ENCODE results near the gene MMP11. TPM values are rescaled to one million over a fixed set of nuclear protein-coding genes. Genes with fewer than 3 reads are reported as not detected.

Gene MMP11
- total RNA-seq, 4 donors from 2014 or later = 4.5 to 7.3 (median 5.6) TPM

DNA sequence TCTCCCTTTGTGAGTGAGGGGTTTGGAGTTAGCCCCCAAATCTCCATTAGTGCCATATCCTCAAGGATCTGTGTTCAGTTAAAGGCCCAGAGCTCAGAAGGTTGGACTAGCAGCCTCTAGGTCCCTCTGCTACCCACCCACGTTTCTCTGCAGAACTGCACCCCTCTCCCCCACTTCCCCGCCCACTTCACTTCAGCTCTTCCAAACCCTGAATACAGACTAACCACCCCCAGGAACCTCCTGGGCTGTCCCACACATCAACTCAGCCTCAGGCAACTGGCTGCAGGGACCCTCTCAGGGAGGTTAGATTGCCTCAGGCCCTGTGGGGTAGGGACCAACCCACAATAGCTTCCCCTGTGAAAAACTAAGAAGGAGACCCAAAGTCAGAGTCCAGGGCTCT is 19.3 kb upstream of the MMP11 start:
- Histone ChIP-seq H3K36me3 (no peaks in the 10 kb centered on the region), H3K9me3 (no peaks in the 10 kb centered on the region)
- 53 to 60% methylated on average over 2 of the region's 2 CpGs for WGBS, 2 donors

DNA sequence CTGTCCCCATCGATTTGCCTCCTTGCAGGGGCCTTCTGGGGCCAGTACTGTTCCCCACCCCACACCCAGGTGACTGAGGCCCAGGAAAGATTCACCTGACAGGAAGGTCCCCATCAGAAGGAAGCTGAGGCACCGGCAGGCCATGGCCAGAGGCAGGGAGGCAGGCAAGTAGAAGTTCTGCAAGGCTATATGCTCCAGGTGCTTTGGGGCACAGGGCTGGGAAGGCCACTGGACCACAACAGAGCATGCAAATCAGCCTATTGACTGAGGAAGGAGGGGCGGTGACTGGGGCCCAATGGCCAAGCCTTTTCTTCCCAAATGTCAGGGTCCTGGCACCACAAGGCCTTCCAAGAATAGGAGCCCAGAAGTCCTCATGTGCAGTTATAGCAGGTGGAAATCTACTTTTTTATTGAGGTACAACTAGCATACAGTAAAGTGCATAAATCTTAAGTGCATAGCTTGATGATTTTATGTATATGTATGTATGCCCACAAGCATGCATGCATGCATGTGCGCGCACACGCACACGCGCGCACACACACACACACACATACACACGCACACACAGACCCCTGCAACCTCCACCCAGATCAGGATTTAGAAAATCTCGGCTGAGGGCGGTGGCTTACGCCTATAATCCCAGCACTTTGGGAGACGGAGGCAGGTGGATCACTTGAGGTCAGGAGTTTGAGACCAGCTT is 18.3 kb upstream of the MMP11 start, which contains the start of gene VPREB3:
VPREB3 (minus strand) TSS at position 206 of the 700 bp plus-strand sequence; CDS start at position 144, 62 bp downstream.
- peak within 1 kb of the TSS in 1 of 4 donors; percentile 31 for H3K4me3 ChIP-seq
- no peak within 1 kb of the TSS for H3K27ac ChIP-seq
- no peak for TF ChIP-seq EP300 (IDR thresholded peaks at IDR 0.05)
- TF ChIP-seq, protein P1, sequence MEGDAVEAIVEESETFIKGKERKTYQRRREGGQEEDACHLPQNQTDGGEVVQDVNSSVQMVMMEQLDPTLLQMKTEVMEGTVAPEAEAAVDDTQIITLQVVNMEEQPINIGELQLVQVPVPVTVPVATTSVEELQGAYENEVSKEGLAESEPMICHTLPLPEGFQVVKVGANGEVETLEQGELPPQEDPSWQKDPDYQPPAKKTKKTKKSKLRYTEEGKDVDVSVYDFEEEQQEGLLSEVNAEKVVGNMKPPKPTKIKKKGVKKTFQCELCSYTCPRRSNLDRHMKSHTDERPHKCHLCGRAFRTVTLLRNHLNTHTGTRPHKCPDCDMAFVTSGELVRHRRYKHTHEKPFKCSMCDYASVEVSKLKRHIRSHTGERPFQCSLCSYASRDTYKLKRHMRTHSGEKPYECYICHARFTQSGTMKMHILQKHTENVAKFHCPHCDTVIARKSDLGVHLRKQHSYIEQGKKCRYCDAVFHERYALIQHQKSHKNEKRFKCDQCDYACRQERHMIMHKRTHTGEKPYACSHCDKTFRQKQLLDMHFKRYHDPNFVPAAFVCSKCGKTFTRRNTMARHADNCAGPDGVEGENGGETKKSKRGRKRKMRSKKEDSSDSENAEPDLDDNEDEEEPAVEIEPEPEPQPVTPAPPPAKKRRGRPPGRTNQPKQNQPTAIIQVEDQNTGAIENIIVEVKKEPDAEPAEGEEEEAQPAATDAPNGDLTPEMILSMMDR (IDR thresholded peaks at IDR 0.05) = no peak
- TF ChIP-seq POLR2A (IDR thresholded peaks at IDR 0.05) = no peak
- no peak for DNase-seq (ENCODE audit: low spot score in 2 of 2)
- H3K4me1 ChIP-seq = peaks cover 0 to 20% (median 7%) of the 10 kb centered on the region in 4 donors
- H3K27me3 ChIP-seq = no peaks in the 10 kb centered on the region
- H3K9me3 ChIP-seq = no peaks in the 10 kb centered on the region
- WGBS, 2 donors = 87 to 90% methylated on average over 14 of the region's 14 CpGs
- no peaks in the 10 kb centered on the region for H3K36me3 ChIP-seq

More for the DNA sequence above, 19.3 kb upstream of the MMP11 start:
- Histone ChIP-seq H3K27ac (no peak overlapping the region), H3K4me1 (peaks cover 0 to 20% (median 7%) of the 10 kb centered on the region in 4 donors), H3K27me3 (no peaks in the 10 kb centered on the region), H3K4me3 (peak overlapping the region in 1 of 4 donors; percentile 31)
- no peak for DNase-seq (ENCODE audit: low spot score in 2 of 2)
- TF ChIP-seq, protein P1 (IDR thresholded peaks at IDR 0.05) = no peak
- TF ChIP-seq EP300 (IDR thresholded peaks at IDR 0.05) (no peak), POLR2A (IDR thresholded peaks at IDR 0.05) (no peak)

DNA sequence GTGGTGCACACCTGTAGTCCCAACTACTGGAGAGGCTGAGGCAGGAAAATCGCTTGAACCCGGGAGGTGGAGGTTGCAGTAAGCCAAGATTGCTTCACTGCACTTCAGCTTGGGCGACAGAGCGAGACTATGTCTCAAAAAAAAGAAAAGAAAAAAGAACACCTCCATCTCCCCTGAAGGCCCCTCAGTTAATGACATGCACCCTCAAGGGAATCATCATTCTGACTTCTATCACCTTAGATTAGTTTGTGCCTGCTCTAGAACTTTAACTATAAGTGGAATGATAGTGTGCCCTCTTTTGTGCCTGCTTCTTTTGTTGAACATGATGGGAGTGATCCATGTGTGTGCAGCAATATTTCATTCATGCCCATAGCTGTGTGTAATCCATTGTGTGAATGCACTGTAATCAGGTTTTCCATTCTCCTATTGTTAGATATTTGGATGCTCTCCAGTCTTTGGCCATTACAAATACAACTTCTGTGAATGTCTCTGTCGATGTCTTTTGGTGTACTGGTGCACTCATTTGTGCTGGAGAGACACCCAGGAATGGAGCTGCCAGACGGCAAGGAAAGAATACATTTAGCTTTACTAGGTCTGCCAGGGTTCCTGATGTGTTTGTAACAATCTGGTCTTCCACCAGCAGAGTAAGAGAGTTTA is 17.5 kb upstream of the MMP11 start:
- H3K9me3 ChIP-seq = no peaks in the 10 kb centered on the region
- DNase-seq (ENCODE audit: low spot score in 2 of 2) = no peak
- WGBS, 2 donors = 67 to 73% methylated on average over 6 of the region's 6 CpGs
- no peaks in the 10 kb centered on the region for H3K36me3 ChIP-seq
- H3K4me1 ChIP-seq = peaks cover 0 to 14% (median 3%) of the 10 kb centered on the region in 4 donors
- H3K27me3 ChIP-seq = no peaks in the 10 kb centered on the region
- TF ChIP-seq POLR2A (IDR thresholded peaks at IDR 0.05) (no peak), EP300 (IDR thresholded peaks at IDR 0.05) (no peak)
- TF ChIP-seq, protein P1 (IDR thresholded peaks at IDR 0.05) = no peak
- no peak overlapping the region for H3K4me3 ChIP-seq
- H3K27ac ChIP-seq = no peak overlapping the region

DNA sequence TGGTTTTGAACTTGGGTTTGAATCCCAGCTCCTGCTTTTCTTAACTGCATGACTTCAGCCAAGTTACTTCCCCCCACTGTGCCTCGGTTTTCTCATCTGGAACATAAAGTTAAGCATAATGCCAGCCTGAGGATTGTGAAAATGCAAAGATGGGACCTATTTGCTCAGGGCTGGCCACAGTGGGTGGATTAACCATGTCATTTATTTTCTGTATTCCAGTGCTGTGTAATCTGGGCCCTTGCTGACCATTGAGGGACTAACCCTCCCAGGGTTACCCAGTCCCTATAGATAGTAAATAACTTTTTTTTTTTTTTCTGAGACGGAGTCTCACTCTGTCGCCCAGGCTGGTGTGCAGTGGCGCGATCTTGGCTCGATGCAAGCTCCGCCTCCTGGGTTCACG is 16.9 kb upstream of the MMP11 start:
- Histone ChIP-seq H3K27me3 (no peaks in the 10 kb centered on the region), H3K4me1 (peaks cover 0 to 8% (median 0%) of the 10 kb centered on the region in 4 donors), H3K9me3 (no peaks in the 10 kb centered on the region), H3K36me3 (no peaks in the 10 kb centered on the region), H3K4me3 (no peak overlapping the region), H3K27ac (no peak overlapping the region)
- TF ChIP-seq POLR2A (IDR thresholded peaks at IDR 0.05) (no peak), EP300 (IDR thresholded peaks at IDR 0.05) (no peak)
- TF ChIP-seq, protein P1 (IDR thresholded peaks at IDR 0.05) = no peak
- WGBS, 2 donors = 82 to 90% methylated on average over 8 of the region's 8 CpGs
- no peak for DNase-seq (ENCODE audit: low spot score in 2 of 2)

DNA sequence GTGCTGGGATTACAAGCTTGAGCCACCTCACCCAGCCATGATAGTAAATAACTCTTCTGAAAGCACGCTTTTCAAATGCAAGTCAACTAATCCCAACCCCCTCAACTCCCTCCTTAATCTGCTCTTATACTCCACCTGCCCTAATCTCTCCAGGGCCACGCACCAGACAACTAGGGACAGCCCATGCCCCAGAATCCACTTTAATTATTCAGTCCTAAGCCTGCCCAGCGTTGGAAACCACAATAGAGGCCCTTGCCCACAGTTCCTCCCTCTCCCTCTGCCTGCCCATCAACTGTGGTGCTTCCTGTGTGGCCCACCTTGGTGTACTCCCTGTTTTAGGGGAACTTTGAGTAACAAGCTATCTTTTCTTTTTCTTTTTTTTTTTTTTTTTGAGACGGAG is 15.8 kb upstream of the MMP11 start:
- Histone ChIP-seq H3K36me3 (no peaks in the 10 kb centered on the region), H3K27me3 (no peaks in the 10 kb centered on the region)
- WGBS, 2 donors = 49 to 59% methylated on average over 4 of the region's 4 CpGs

More for the DNA sequence above, 15.8 kb upstream of the MMP11 start:
- H3K9me3 ChIP-seq = no peaks in the 10 kb centered on the region
- H3K4me3 ChIP-seq = no peak overlapping the region
- H3K27ac ChIP-seq = no peak overlapping the region
- TF ChIP-seq EP300 (IDR thresholded peaks at IDR 0.05) = no peak
- TF ChIP-seq, protein P1 (IDR thresholded peaks at IDR 0.05) = no peak
- no peak for TF ChIP-seq POLR2A (IDR thresholded peaks at IDR 0.05)
- DNase-seq (ENCODE audit: low spot score in 2 of 2) = no peak
- peaks cover 0 to under 1% (median 0%) of the 10 kb centered on the region in 4 donors for H3K4me1 ChIP-seq
